ELR (cell line): ENCODE data around the gene C16orf82.

Experiments
- DNase-seq: peaks from one replicate; pipeline ENCODE4 v3.0.0-alpha.2; 2015; ENCODE audit warnings: low read depth

Gene C16orf82

GRCh38 chr16:27088216-27088615 is 21.5 kb downstream of the C16orf82 start:
- no peak for DNase-seq

DNA sequence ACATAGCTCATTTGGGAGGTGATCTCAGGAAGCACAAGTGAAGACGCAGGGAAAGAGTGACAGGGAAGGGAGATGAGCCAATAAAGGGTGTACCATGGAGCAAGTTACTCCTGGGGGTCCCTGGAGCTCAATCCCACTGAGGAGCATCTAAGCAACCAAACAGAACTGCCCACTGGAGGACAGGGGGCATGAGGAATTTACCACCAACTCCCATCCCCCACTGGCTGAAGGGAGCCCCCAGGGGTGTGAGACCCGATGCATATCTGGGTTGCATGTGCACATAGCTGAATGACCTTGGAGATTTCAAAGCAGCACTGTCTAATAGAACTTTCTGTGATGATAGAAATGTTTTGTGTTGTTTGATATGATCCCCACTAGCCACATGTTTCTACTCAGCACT is 29.6 kb downstream of the C16orf82 start:
- DNase-seq = no peak

DNA sequence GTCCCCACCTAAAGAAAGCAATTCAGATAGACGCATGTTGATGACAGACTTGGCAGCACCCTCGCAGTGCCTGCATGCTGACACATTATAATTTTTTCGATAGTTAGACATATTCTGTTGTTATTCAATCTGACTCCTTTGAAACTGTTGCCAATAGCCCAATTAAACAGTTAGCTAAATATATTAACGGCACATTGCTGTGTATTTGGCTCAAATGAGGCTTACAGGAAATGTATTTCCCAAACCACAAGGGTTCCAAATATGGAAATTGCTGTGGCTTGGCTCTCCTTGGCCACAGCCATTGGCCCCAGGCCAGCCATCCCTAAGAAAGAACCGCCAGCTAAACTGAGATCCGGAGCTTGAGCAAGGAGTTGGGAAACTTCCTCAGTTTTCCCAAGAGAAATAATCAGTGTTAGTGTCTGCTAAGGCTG is 31.1 kb downstream of the C16orf82 start:
- DNase-seq = no peak

DNA sequence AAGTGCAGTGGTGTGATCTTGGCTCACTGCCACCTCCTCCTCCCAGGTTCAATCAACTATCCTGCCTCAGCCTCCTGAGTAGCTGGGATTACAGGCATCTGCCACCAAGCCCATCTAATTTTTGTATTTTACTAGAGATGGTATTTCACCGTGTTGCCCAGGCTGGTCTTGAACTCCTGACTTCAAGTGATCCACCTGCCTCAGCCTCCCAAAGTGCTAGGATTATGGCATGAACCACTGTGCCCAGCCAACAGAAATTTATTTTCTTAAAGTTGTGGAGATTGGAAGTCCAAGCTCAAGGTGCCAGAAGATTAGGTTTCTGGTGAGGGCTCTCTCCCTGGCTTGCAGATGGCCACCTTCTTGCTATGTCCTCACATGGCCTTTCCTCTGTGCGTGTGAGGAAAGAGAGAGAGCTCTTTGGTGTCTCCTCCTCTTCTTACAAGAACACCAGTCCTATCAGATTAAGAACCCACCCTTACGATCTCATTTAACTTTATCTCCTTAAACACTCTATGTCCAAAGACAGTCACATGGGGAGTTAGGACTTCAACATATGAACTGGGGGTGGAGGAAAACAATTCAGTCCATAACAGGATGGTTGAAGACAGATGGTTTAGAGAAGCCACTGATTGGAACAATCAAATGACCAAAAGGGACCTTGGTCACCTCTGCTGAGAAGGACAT is 31.8 kb downstream of the C16orf82 start:
- DNase-seq = no peak

- DNase-seq = no peak
Observed at GRCh38 chr16:27102701-27103575, 36.2 kb downstream of the C16orf82 start.

- DNase-seq = no peak
Observed at GRCh38 chr16:27103954-27104353, 37.2 kb downstream of the C16orf82 start.

DNA sequence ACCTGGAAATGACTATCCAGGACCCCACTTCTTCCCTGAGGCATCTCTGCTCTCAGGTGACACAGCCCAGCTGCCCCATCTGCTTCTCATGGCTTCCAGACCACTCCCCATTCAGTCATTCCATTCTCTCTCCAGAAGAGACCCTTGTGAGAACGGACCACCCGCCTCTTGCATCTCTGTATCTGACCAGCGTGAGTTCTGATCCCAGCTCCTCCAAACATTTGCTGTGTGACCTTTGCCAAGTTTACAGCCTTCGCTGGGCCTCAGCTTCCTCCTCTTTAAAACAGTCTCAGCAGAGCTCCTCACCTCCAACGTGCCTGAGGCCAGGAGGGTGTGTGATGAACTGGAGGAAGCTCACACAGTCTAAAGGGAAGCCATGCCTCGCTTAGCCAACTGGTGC is 39.6 kb downstream of the C16orf82 start:
- DNase-seq = no peak

GRCh38 chr16:27107185-27107592 is 40.5 kb downstream of the C16orf82 start:
- DNase-seq = no peak

DNA sequence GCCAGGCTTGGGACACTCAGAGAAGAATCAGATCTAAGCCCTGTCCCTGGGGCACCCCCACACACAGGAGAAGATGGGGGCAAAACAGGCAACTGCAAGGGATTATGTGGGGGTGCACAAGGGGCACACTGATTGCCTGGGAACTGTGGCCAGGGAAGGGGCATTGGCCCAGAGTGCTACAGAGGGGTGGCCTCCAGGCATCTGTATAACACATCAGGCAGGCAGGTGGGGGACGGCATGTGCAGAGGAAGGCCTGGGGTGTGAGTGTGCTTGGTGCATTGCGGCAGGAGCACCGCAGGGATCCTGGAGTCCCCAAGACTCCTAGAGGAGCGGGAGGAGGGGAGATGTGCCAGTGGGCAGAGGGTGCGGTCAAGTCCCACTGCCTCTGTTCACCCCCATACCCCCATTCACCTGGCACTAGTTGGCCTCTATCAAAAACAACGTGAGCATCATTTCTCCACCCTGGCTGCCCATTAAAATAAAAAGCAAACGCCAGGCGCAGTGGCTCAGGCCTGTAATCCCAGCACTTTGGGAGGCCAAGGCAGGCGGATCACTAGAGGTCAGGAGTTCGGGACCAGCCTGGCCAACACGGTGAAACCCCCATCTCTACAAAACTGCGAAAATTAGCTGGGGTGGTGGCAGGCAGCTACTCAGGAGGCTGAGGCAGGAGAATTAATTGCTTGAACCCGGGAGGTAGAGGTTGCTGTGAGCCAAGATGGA is 41.5 kb downstream of the C16orf82 start:
- no peak for DNase-seq

DNA sequence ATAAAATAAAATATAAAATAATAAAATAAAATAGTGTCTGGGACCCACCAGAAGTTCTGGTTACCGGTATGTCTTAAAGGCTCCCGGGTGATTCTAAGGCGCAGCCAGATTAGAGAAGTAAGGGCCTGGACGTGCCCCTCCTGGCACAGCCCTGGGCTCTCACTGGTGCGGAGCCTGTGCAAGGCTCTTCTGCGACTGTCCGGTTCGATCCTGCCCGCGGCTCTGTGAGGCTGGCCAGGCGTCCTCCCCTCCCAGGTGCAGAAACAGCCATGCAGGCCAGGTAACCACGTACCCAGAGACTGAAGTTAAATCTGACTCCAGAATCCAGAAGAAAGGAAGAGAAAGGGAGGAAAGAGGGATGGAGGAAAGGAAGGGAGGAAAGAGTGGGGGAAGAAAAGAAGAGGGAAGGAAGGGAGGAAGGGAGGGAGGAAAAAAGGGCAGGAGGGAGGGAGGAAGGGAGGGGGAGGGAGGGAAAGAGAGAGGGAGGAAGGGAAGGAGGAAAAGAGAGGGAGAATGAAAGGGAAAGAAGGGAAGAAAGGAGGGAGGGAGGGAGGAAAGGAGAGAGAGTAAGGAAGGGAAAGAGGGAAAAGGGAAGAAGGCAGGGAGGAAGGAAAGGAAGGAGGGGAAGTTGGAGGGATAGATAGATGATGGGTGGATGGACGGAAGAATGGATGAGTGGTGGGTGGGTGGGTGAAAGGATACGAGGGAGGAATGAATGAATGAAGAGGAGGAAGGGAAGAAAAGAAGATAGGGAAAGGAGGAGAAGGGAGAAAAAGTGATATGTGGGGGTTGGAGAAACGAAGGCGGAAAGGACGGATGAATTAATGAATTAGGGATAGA is 42.3 kb downstream of the C16orf82 start:
- DNase-seq = no peak

- DNase-seq = peak; percentile 67
Observed at GRCh38 chr16:27109666-27110523, 43.2 kb downstream of the C16orf82 start.

- no peak for DNase-seq
Observed at GRCh38 chr16:27110524-27110896, 43.8 kb downstream of the C16orf82 start.

DNA sequence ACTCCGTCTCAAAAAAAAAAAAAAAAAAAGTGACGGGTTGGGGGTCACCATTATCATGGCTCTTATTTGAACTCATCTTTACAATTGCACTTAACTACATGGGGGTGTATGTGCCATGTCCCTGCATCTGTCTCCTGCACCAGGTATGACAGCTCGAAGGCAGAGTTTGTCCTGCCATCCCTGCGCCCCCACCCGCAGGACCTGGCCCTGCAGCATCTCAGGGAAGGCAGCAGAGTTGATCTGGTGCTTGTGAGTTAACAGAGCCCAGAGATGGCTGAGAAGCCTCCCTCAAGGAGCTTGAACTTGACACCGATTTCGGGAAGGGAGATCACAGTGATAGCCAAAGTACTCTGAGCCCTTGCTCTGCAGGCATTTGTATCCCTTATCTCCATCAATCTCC is 44.8 kb downstream of the C16orf82 start:
- no peak for DNase-seq

- no peak for DNase-seq
Observed at GRCh38 chr16:27112093-27112811, 45.5 kb downstream of the C16orf82 start.

- DNase-seq = no peak
Observed at GRCh38 chr16:27113341-27113841, 46.7 kb downstream of the C16orf82 start.

DNA sequence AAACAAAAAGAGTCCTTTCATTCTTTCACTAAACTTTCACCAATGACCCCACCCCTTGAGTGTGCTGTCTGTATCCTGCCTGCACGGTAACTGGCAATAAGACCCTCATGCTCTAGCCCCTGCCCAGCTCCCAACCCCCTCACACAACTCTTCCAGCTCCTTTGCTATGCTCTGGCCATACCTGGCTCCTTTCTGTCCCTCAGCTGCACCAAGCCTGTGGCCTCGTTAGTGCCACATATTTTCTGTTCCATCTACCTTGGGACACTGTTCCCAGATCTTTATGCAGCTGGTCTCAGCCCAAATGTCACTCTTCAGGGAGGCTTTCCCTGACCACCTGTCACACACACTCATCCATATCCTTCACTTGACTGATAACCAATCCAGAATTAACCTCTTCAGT is 47.3 kb downstream of the C16orf82 start:
- no peak for DNase-seq

DNA sequence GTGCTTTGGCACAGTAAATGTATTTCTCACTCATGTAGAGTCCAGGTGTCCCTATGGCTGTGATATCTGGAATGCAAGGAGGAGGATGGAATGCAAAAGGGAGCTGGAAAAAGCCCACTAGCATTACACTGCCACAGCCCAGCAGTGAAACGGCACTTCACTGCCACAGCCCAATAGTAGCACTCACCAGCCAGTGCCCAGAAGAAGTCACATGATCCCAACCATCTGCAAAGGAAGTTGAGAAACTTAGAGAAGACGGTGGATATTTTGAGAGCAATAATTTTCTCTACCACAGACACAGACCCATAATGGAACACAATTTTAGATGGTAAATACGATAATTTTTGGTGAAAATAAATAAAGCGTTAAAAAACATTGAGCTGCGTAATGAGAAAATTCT is 51.8 kb downstream of the C16orf82 start:
- no peak for DNase-seq
